Measurements from ENCODE around the gene FSHR.
A peak's percentile ranks its signal among the peaks of the same experiment; 100 is the strongest.

Gene FSHR

GRCh38 chr2:48961009-48961408 lies 193.3 kb downstream of the FSHR start:
- DNase-seq: no peak

GRCh38 chr2:48954935-48955334 lies 199.4 kb downstream of the FSHR start:
- no peak for DNase-seq

- no peak for DNase-seq
Measured at GRCh38 chr2:48954311-48954710, 200.0 kb downstream of the FSHR start.

GRCh38 chr2:48952614-48953013 lies 201.7 kb downstream of the FSHR start:
- no peak for DNase-seq

- DNase-seq: no peak
Measured at GRCh38 chr2:48952143-48952542, 202.2 kb downstream of the FSHR start.

- no peak for DNase-seq
Measured at GRCh38 chr2:48948400-48949125, 205.8 kb downstream of the FSHR start.

- DNase-seq: peak in 30 of 56 donors; percentile 1 to 59 (median 8)
Measured at GRCh38 chr2:48946449-48947048, 207.8 kb downstream of the FSHR start.

GRCh38 chr2:48944956-48945355 lies 209.4 kb downstream of the FSHR start:
- no peak for DNase-seq

- DNase-seq: no peak
Measured at GRCh38 chr2:48943436-48943835, 210.9 kb downstream of the FSHR start.

GRCh38 chr2:48941908-48942307 lies 212.4 kb downstream of the FSHR start:
- no peak for DNase-seq

GRCh38 chr2:48941456-48941855 lies 212.9 kb downstream of the FSHR start:
- no peak for DNase-seq

- DNase-seq: no peak
Measured at GRCh38 chr2:48940606-48941005, 213.7 kb downstream of the FSHR start.

GRCh38 chr2:48939232-48939631 lies 215.1 kb downstream of the FSHR start:
- no peak for DNase-seq

GRCh38 chr2:48938231-48938630 lies 216.1 kb downstream of the FSHR start:
- no peak for DNase-seq

GRCh38 chr2:48934807-48935206 lies 219.5 kb downstream of the FSHR start:
- no peak for DNase-seq

GRCh38 chr2:48933828-48934497 lies 220.4 kb downstream of the FSHR start:
- no peak for DNase-seq

GRCh38 chr2:48932667-48933066 lies 221.6 kb downstream of the FSHR start:
- no peak for DNase-seq

GRCh38 chr2:48929571-48930301 lies 224.6 kb downstream of the FSHR start:
- no peak for DNase-seq

GRCh38 chr2:48927355-48927754 lies 227.0 kb downstream of the FSHR start:
- DNase-seq: no peak

GRCh38 chr2:48915884-48916283 lies 238.4 kb downstream of the FSHR start:
- DNase-seq: no peak

- DNase-seq: no peak
Measured at GRCh38 chr2:48915227-48915626, 239.1 kb downstream of the FSHR start.

- DNase-seq: no peak
Measured at GRCh38 chr2:48914477-48915089, 239.7 kb downstream of the FSHR start.
